HepG2 (cell line): Measurements from ENCODE around the gene CST3. TPM values are rescaled to one million over a fixed set of nuclear protein-coding genes. Genes with fewer than 3 reads are reported as not detected.
"Not testable (repeated sequence)": the region's sequence is repeated elsewhere in the genome, so short reads cannot be mapped to it uniquely, and the experiment has no call there.

Source experiments
- ELF3 ChIP-seq: IDR thresholded peaks from 2 replicates; pipeline ENCODE4 v1.6.1; 2016; ENCODE audit warnings: missing genetic modification reagents, missing compliant biosample characterization
- FOXA1 ChIP-seq, 2 experiments: fragments of 450-650 bp in 1 of 2; sonication (generic) in 1 of 2; formaldehyde crosslinking in 1 of 2; IDR thresholded peaks; 2 replicates each; pipeline versions ENCODE4 v1.4.0 to v1.6.1; 2016 to 2020; ENCODE audit warnings: missing genetic modification reagents in 1 of 2
- FOXO1 ChIP-seq: sonication (generic); formaldehyde crosslinking; IDR thresholded peaks from 2 replicates; pipeline ENCODE4 v1.4.0; 2020; ENCODE audit warnings: missing genetic modification reagents
- HNF4A ChIP-seq: sonication (generic); formaldehyde crosslinking; IDR thresholded peaks from 2 replicates; pipeline ENCODE4 v1.4.0; 2020; ENCODE audit warnings: missing genetic modification reagents
- LCORL ChIP-seq, 2 experiments: fragments of 450-650 bp in 1 of 2; sonication (generic) in 1 of 2; formaldehyde crosslinking in 1 of 2; IDR thresholded peaks; 2 replicates each; pipeline versions ENCODE4 v1.5.0 to v1.6.1; 2017 to 2020; ENCODE audit warnings: antibody characterized with exemption in 1 of 2, missing genetic modification reagents in 1 of 2
- NR2F6 ChIP-seq, 2 experiments: IDR thresholded peaks; 2 replicates each; pipeline ENCODE4 v1.6.1; 2016; ENCODE audit warnings: antibody characterized with exemption in 1 of 2, mild to moderate bottlenecking in 1 of 2
- ZNF383 ChIP-seq: sonication (generic); formaldehyde crosslinking; IDR thresholded peaks from 2 replicates; pipeline ENCODE4 v1.4.0; 2020; ENCODE audit warnings: missing genetic modification reagents, mild to moderate bottlenecking, borderline replicate concordance
- ZNF547 ChIP-seq: sonication (generic); formaldehyde crosslinking; IDR thresholded peaks from 2 replicates; pipeline ENCODE4 v1.5.1; 2020; ENCODE audit warnings: mild to moderate bottlenecking, missing genetic modification reagents
- ZNF598 ChIP-seq: sonication (generic); formaldehyde crosslinking; IDR thresholded peaks from 2 replicates; pipeline ENCODE4 v1.5.1; 2020; ENCODE audit warnings: mild to moderate bottlenecking, missing genetic modification reagents, borderline replicate concordance
- polyA plus RNA-seq, 8 experiments: library from polyadenylated mRNA; depleted of rRNA in 3 of 8; stranded (reverse) in 7 of 8; unstranded in 1 of 8; fragments of >200 nt; fragmentation: Illumina TruSeq in 4 of 8; extraction: Trizol in 4 of 8; gene quantifications; 2 replicates each; pipeline versions ENCODE4 v1.2.1 to v1.2.3, GENCODE V29; 2011 to 2016; ENCODE audit warnings: low read depth in 4 of 8, missing spikeins in 1 of 8, mixed read lengths in 1 of 8; ENCODE audit not compliant: insufficient read depth in 1 of 8
- total RNA-seq, 5 experiments: library from RNA; depleted of rRNA; stranded (reverse); fragments of >200 nt; fragmentation: Illumina TruSeq; extraction: Trizol; gene quantifications; 2 replicates each; pipeline ENCODE4 v1.2.3, GENCODE V29; 2016; ENCODE audit warnings: low read depth in 1 of 5
- TF ChIP-seq, protein P1 (sequence below), 2 experiments: fragments of 450-650 bp in 1 of 2; sonication (generic) in 1 of 2; formaldehyde crosslinking in 1 of 2; IDR thresholded peaks; 2 replicates each; pipeline versions ENCODE4 v1.6.1 to v1.8.0; 2016 to 2022; ENCODE audit warnings: antibody characterized with exemption in 1 of 2, mild to moderate bottlenecking in 1 of 2, missing genetic modification reagents in 1 of 2

The CST3 gene
- total and polyA plus RNA-seq, 2 of the 13 experiments (the other 11 are each of a cell fraction or from before 2014, with no cell fraction given), result 690 to 1,005 TPM

DNA sequence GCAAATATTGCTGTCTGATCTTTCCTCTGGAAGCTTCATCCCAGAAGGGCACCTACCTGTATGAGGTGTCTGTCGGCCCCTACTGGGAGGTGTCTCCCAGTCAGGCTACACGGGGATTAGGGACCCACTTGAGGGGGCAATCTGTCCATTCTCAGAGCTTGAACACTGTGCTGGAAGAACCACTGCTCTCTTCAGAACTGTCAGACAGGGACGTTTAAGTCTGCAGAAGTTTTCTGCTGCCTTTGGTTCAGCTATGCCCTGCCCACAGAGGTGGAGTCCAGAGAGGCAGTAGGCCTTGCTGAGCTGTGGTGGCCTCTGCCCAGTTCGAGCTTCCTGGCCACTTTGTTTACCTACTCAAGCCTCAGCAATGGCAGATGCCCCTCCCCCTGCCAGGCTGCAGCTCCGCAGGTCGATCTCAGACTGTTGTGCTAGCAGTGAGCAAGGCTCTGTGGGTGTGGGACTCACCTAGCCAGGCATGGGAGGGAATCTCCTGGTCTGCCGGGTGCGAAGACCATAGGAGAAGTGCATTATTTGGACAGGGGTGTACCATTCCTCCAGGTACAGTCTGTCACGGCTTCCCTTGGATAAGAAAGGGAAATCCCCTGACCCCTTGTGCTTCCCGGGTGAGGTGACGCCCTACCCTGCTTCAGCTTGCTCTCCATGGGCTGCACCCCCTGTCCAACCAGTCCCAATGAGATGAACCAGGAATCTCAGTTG, 16.9 kb downstream of the CST3 start (continued):
- not testable (repeated sequence) for TF ChIP-seq LCORL, FOXA1, NR2F6 (IDR thresholded peaks at IDR 0.05)
- TF ChIP-seq LCORL (CRISPR knock-in tag; IDR thresholded peaks at IDR 0.05) (0 out of 2 replicates have a peak, but pooled peaks have one; percentile 48), ZNF598 (CRISPR knock-in tag) (peak; percentile 97; the same call in 1 of the 2 replicates), HNF4A (CRISPR knock-in tag) (peak; percentile 77), FOXA1 (CRISPR knock-in tag; IDR thresholded peaks at IDR 0.05) (peak; percentile 96), FOXO1 (peak; percentile 92), ZNF383 (CRISPR knock-in tag) (0 out of 2 replicates have a peak, but pooled peaks have one; percentile 86), NR2F6 (CRISPR knock-in tag; IDR thresholded peaks at IDR 0.05) (peak; percentile 66; the same call in 1 of the 2 replicates), ELF3 (CRISPR knock-in tag) (peak; percentile 80), ZNF547 (CRISPR knock-in tag) (peak; percentile 38)
- TF ChIP-seq, protein P1, sequence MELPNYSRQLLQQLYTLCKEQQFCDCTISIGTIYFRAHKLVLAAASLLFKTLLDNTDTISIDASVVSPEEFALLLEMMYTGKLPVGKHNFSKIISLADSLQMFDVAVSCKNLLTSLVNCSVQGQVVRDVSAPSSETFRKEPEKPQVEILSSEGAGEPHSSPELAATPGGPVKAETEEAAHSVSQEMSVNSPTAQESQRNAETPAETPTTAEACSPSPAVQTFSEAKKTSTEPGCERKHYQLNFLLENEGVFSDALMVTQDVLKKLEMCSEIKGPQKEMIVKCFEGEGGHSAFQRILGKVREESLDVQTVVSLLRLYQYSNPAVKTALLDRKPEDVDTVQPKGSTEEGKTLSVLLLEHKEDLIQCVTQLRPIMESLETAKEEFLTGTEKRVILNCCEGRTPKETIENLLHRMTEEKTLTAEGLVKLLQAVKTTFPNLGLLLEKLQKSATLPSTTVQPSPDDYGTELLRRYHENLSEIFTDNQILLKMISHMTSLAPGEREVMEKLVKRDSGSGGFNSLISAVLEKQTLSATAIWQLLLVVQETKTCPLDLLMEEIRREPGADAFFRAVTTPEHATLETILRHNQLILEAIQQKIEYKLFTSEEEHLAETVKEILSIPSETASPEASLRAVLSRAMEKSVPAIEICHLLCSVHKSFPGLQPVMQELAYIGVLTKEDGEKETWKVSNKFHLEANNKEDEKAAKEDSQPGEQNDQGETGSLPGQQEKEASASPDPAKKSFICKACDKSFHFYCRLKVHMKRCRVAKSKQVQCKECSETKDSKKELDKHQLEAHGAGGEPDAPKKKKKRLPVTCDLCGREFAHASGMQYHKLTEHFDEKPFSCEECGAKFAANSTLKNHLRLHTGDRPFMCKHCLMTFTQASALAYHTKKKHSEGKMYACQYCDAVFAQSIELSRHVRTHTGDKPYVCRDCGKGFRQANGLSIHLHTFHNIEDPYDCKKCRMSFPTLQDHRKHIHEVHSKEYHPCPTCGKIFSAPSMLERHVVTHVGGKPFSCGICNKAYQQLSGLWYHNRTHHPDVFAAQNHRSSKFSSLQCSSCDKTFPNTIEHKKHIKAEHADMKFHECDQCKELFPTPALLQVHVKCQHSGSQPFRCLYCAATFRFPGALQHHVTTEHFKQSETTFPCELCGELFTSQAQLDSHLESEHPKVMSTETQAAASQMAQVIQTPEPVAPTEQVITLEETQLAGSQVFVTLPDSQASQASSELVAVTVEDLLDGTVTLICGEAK (IDR thresholded peaks at IDR 0.05), result not testable (repeated sequence)
- TF ChIP-seq, protein P1 (CRISPR knock-in tag; IDR thresholded peaks at IDR 0.05), result peak; percentile 71
- TF ChIP-seq, all 625 proteins: peak for 240; not testable (repeated sequence) for 385
